ENCODE data around the gene PSME3IP1. TPM values are rescaled to one million over a fixed set of nuclear protein-coding genes. Genes with fewer than 3 reads are reported as not detected.
A peak's percentile ranks its signal among the peaks of the same experiment; 100 is the strongest.

PSME3IP1 gene
- total RNA-seq, 1 donor from 2014 or later = 51.3 TPM

DNA sequence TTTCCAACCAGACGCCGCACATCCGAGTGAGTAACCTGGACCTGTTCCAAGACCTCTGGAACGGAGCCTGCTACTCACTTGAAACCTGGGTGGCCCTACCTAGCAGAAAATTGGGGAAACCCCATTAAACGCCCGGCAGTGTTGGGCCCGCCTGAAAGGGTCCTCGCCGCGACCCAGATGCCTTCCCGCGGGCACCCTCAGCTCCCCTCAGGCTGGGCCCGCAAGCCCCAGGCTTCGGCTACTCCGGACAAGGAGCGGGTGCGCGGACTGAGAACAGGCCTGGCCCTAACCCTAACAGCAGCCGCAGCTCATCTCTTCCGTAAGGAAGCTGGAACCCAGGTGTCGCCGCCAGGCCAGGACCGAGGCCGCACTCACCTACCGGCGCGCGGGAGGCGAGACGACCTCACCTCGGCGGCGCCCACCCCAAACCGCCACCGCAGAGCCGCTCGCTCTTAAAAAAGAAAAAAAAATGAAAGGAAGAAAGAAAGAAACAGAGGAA, 344 bp downstream of the PSME3IP1 start:
- Mint-ChIP-seq H3K4me1 (ENCODE audit: low read depth) (peaks cover 47% of the 10 kb centered on the region), H3K36me3 (ENCODE audit: low read depth) (no peaks in the 10 kb centered on the region), H3K27me3 (ENCODE audit: low read depth) (no peaks in the 10 kb centered on the region), H3K27ac (ENCODE audit: unreplicated experiment) (peak overlapping the region; percentile 98), H3K9me3 (ENCODE audit: low read depth) (no peaks in the 10 kb centered on the region), H3K4me3 (ENCODE audit: unreplicated experiment) (peak overlapping the region; percentile 98)
- TF ChIP-seq, protein P1, sequence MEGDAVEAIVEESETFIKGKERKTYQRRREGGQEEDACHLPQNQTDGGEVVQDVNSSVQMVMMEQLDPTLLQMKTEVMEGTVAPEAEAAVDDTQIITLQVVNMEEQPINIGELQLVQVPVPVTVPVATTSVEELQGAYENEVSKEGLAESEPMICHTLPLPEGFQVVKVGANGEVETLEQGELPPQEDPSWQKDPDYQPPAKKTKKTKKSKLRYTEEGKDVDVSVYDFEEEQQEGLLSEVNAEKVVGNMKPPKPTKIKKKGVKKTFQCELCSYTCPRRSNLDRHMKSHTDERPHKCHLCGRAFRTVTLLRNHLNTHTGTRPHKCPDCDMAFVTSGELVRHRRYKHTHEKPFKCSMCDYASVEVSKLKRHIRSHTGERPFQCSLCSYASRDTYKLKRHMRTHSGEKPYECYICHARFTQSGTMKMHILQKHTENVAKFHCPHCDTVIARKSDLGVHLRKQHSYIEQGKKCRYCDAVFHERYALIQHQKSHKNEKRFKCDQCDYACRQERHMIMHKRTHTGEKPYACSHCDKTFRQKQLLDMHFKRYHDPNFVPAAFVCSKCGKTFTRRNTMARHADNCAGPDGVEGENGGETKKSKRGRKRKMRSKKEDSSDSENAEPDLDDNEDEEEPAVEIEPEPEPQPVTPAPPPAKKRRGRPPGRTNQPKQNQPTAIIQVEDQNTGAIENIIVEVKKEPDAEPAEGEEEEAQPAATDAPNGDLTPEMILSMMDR (IDR thresholded peaks at IDR 0.05) = no peak
- DNase-seq (ENCODE audit: low spot score) = no peak

DNA sequence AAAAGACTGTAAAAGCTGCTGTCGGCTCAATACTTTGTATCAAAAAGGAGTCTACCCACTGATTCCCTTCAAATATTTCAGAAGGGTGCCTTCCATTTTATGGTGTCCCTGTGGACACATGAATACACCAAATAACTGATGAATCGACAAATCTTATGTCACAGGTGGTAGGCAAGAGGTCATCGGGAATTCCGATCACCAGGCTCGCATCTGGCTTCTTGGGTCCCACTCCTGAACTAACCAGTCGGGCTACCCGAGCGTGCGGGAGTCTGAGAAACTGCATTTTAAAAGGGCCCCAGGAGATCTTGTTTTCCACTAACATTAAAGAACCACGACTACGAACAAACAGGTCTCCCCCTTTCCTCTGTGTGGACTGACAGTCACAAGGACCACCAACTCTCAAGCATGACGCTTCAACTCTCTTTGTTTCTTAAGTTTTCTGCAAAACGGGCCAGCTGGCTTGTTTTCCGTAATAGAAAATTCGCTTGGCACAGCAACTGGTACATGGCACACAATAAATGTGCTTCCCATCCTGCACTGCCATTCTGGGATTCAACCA, 873 bp downstream of the PSME3IP1 start:
- Mint-ChIP-seq H3K9me3 (ENCODE audit: low read depth) (no peaks in the 10 kb centered on the region), H3K27ac (ENCODE audit: unreplicated experiment) (peak overlapping the region; percentile 98), H3K4me1 (ENCODE audit: low read depth) (peaks cover 42% of the 10 kb centered on the region), H3K4me3 (ENCODE audit: unreplicated experiment) (peak overlapping the region; percentile 98), H3K36me3 (ENCODE audit: low read depth) (no peaks in the 10 kb centered on the region), H3K27me3 (ENCODE audit: low read depth) (no peaks in the 10 kb centered on the region)
- TF ChIP-seq, protein P1 (IDR thresholded peaks at IDR 0.05) = no peak
- DNase-seq (ENCODE audit: low spot score) = no peak

DNA sequence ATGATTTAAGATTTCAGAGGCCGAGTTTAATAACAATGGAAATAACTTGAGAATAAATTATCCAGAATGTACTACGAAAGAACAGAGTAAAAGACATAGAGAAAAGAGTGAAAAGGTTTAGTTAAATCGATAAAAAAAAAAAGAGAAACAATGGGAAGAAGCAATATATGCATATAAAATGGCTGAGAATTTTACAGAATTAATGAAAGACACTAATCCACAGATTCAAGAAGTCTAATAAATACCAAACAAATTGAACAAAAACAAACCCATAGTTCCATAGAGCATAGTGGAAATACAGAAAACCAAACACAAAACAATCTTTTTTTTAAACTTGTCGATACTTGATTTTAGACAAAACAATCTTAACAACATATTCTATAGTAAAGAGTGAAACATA, 1.7 kb downstream of the PSME3IP1 start:
- no peaks in the 10 kb centered on the region for H3K9me3 Mint-ChIP-seq (ENCODE audit: low read depth)
- no peaks in the 10 kb centered on the region for H3K36me3 Mint-ChIP-seq (ENCODE audit: low read depth)
- H3K27me3 Mint-ChIP-seq (ENCODE audit: low read depth) = no peaks in the 10 kb centered on the region
- peaks cover 48% of the 10 kb centered on the region for H3K4me1 Mint-ChIP-seq (ENCODE audit: low read depth)
- DNase-seq (ENCODE audit: low spot score) = no peak
- H3K4me3 Mint-ChIP-seq (ENCODE audit: unreplicated experiment) = peak overlapping the region; percentile 1
- no peak overlapping the region for H3K27ac Mint-ChIP-seq (ENCODE audit: unreplicated experiment)
- TF ChIP-seq, protein P1 (IDR thresholded peaks at IDR 0.05) = no peak

DNA sequence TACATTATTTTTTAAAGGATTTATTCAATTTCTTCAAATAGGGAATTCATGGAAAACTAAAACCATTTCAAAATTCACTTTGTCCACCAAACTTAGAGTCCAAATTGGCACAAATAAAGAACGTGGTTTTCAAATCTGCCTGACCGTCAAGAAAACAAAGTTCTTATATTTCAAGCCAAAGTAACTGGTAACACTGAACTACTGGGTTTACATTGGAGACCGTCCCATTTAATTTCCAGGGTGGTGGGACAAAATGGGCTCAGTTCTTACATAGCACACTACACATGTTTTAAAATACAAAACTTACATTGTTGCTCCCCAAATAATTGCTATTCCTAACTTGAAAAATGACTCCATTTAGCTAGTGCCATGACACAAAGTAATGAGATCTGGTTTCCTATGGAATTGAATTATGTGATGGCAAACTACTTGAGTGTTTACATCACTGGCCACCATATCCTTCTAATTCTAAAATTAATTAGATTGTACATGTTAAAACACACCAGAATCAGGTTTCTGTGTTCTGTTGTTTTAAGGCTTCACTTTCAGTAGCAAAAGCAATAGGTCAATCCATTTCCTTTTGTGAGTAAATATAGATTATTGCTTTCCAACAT, 6.5 kb downstream of the PSME3IP1 start:
- Mint-ChIP-seq H3K4me1 (ENCODE audit: low read depth) (peaks cover 44% of the 10 kb centered on the region), H3K27ac (ENCODE audit: unreplicated experiment) (peak overlapping the region; percentile 10), H3K9me3 (ENCODE audit: low read depth) (no peaks in the 10 kb centered on the region), H3K4me3 (ENCODE audit: unreplicated experiment) (no peak overlapping the region), H3K27me3 (ENCODE audit: low read depth) (no peaks in the 10 kb centered on the region), H3K36me3 (ENCODE audit: low read depth) (peaks cover 4% of the 10 kb centered on the region)
- DNase-seq (ENCODE audit: low spot score) = no peak
- TF ChIP-seq, protein P1 (IDR thresholded peaks at IDR 0.05) = no peak

DNA sequence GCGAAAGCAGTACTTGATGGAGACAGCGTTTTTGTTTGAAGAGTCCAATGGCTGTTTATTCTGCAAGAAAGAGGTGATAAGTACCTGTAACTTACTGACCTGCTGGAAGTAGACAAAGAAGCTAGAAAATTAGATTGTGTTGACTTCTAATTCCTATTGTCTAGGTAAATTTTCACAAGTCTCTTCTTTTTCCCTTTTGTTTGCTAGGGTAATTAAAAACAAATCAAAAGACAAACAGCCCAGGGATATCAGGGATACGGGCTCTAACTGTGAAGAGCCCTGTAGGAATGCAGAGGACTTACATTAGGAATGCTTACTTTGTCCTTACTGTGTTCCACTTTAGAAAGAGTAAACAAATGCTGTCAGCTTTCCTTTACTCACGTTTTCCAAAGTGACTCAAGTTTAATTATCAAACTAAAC, 7.0 kb downstream of the PSME3IP1 start:
- peaks cover 4% of the 10 kb centered on the region for H3K36me3 Mint-ChIP-seq (ENCODE audit: low read depth)
- no peaks in the 10 kb centered on the region for H3K27me3 Mint-ChIP-seq (ENCODE audit: low read depth)
- peak overlapping the region; percentile 10 for H3K27ac Mint-ChIP-seq (ENCODE audit: unreplicated experiment)
- TF ChIP-seq, protein P1 (IDR thresholded peaks at IDR 0.05) = peak; percentile 19
- no peaks in the 10 kb centered on the region for H3K9me3 Mint-ChIP-seq (ENCODE audit: low read depth)
- DNase-seq (ENCODE audit: low spot score) = no peak
- H3K4me3 Mint-ChIP-seq (ENCODE audit: unreplicated experiment) = no peak overlapping the region
- H3K4me1 Mint-ChIP-seq (ENCODE audit: low read depth) = peaks cover 39% of the 10 kb centered on the region

Measured in chondrocyte (in vitro differentiated cells).